ENCODE data around the gene KRTAP10-10.
"Not testable (repeated sequence)": the region's sequence is repeated elsewhere in the genome, so short reads cannot be mapped to it uniquely, and the experiment has no call there.

DNA sequence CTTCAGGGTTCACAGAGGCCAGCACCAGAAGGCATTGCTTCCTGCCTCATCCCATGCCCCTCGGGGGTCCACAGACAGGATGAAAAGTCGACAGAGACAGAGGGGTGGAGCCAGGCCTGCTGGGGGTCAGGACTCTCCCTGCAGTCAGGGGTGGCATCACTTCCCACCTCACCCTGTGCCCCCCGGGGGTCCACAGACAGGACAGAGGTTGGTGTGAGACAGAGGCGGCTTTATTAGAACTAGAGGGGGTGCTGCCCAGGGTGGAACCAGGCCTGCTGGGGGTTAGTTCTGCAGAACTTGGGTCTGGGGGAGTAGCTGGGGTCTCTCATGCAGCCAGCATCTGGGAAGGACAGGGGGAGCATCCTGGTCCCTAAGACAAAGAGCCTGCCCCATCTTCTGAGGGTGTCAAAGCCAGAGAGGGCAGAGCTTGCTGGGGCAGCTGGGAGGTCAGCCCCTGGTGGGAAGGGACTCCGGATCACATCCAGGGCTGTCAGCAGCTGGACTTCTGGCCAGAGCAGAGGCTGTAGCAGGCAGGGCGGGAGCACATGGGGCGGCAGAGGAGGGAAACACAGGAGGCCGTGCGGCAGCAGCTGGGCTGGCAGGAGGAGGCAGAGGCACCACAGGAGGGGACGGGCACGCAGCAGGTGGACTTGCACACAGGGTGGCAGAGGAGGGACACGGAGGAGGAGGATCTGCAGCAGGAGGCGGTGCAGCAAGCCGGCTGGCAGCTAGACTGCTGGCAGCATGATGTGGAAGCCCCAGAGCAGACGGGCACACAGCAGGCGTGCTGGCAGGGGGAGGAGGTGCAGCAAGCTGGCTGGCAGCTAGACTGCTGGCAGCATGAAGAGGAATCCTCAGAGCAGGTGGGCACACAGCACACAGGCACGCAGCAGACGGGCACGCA lies 46.0 kb upstream of the KRTAP10-10 start:
- TF ChIP-seq CTCF (IDR thresholded peaks at IDR 0.05 in 8 of 11, conservative IDR thresholded peaks at IDR 0.05 in 3 of 11); POLR2AphosphoS5 (IDR thresholded peaks at IDR 0.05): not testable (repeated sequence)
